ENCODE data around the gene CD247.

GRCh38 chr1:167426716-167427115 is 91.6 kb downstream of the CD247 start:
- TF ChIP-seq CTCF (IDR thresholded peaks at IDR 0.05) (no peak), POLR2A (IDR thresholded peaks at IDR 0.05) (no peak), POLR2AphosphoS5 (IDR thresholded peaks at IDR 0.05) (no peak)

All from prostate gland (tissue), 2 donors.